NCI-H1417 (cell line): ENCODE measurements around the gene HSPH1.
A peak's percentile ranks its signal among the peaks of the same experiment; 100 is the strongest.

Experiments
- DNase-seq, 3 experiments: peaks; one replicate each; lab custom pipeline; 2025; lab: John Stamatoyannopoulos, UW

HSPH1 gene

DNA sequence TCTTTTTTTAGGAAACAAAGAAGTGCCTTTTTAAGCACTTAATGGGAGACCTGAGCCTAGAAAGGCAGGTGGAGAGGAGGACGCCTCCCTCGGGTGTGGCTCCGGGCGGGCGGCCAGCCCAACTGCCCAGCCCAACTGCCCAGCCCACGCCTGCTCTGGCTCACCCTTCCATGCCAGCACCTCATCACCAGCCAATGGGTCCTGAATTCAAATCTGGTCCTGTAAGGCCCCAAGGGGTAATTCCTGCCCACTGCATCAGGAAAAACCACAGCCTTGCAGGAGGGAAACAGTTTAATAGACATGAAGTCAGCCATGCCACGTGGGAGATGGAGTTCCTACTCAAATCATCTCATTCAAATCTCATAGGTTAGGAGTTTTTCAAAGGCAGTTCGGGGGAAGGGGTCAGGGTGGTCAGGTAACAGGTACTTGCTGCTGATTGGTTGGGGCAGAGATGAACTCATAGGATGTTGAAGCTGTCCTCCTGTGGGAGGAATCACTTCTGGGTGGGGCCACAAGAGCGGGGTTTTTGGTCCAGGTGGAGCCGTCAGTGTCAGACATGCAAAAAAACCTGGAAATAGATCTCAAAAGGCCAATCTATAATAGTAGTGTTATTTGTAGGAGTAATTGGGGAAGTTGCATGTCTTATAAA is 64.9 kb downstream of the HSPH1 start:
- no peak for DNase-seq

- no peak for DNase-seq
These were observed 67.2 kb downstream of the HSPH1 start for GRCh38 chr13:31094331-31095015.

DNA sequence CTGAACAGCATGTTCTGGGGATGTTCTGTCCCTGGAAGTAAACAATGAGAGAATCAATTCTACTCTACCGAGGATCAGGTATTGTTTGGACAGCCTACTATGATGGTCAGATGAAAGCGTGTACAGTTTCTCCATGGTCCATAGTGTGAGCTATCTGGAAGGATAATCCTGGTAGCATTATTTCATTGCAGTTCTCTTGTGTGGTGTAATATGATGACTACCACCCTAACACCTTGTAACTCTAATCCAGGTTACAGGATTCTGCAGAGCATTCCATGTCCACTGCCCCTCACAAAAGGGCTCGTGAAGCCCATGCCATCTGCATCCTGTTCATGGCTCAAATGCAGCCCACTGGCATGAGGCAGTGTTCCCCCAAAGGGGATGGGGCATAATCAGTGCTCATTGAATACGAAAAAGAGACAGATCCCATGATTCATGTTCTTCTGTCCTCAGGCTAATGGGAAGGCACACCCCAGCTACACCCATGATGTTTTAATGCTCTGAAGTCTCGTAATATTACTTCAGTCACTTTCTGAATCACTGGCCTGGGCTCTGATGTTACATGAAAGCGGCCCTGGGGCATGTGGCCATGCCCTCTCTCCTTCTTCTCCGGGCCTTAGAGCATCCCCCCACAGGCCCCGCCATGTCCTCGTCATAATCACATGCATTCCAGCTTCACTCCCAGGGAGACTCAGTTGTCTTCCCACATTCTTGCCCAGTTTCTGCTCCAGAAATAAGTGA is 68.4 kb downstream of the HSPH1 start:
- DNase-seq, result no peak

GRCh38 chr13:31092646-31093045 is 69.1 kb downstream of the HSPH1 start:
- no peak for DNase-seq

DNA sequence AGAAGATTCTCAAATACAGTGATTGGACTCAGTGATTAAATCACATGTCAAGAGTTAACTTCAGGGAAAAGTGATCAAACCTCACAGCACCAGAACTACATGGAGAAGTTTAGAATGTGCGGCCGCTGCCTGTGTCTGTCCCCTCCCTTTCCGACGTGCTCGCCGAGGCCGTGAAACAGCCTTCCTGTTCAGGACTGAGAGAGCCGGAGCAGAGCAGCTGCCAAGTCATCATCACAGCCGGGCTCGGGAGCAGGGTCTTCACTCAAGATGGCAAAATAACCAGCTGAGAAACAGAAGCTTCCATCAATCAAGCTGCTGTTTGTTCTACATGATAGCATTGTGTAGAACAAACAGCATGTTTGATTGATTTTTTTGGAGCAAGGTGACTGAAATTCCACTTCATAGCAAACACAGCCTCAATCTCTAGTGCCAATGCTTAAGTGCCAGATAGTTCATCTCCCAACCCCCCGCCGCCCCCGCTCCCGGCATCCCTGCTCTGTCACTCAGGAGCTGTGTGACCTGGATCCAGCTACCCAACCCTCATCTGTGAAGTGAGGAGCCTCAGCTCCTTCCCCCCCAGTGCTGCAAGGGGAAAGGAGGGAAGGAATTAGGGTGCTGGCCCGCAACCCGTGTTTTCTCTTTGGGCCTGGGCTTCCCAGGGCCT is 70.6 kb downstream of the HSPH1 start:
- peak in 2 of 3 experiments; percentile 20 to 69 for DNase-seq

DNA sequence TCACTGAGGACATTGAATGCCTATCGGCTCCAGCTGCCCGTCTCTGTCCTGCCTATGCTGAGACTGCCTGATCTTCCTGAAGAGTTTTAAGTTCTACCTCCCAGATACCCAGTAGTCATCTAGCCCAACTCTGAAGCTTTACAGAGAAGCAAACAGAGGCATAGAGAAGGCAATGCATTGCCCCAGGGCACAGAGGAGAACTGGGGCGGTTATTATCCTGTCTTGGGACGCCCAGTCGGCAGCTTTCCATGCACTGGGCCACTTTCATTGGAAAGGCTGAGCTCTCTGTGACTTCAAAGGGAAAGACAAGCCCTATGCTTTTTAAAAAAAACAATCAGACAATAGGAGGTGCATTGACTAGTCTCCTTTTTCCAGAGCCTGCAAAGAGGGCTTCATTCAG is 71.6 kb downstream of the HSPH1 start:
- no peak for DNase-seq

DNA sequence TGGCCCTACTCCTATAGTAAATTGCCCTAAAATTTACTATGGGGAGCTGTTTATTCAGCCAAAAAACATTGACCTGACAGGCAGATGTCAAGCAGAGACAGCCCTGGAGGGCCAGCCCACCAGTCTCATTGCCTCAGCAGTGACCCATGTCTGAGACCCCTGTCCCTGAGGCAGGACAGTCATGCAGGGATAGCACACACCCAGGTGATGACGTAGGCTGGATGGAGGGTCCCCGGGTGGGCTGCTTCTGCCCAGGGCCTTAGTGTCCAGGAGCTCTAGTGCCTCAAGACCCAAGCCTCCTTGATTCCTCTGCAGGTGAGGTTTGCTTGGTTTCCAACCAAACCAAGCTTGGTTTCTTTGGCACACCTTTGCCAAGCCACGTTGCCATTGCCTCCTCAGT is 72.1 kb downstream of the HSPH1 start:
- no peak for DNase-seq

- no peak for DNase-seq
These were observed 72.8 kb downstream of the HSPH1 start for GRCh38 chr13:31088826-31089420.
